ENCODE data around the gene RUSC2.

GRCh38 chr9:35537913-35538312, 48.0 kb downstream of the RUSC2 start:
- TF ChIP-seq CTCF (IDR thresholded peaks at IDR 0.05; ENCODE audit: low read depth, low read length) (no peak), POLR2A (IDR thresholded peaks at IDR 0.05; ENCODE audit: extremely low read depth, insufficient read length) (no peak), MAX (IDR thresholded peaks at IDR 0.05; ENCODE audit: low read depth, low read length) (no peak)

All from NB4 (cell line).